Activated CD4-positive, CD25-positive, alpha-beta regulatory T cell treated with anti-CD3 and anti-CD28 coated beads, Interleukin-2, amount 50 U/mL, for 16 hours (primary cell): Measurements from ENCODE around the gene TNS3.
"Not testable (repeated sequence)": the region's sequence is repeated elsewhere in the genome, so short reads cannot be mapped to it uniquely, and the experiment has no call there.

ENCODE experiments used
- DNase-seq: peaks from one replicate; pipeline ENCODE4 v3.0.0-alpha.2; 2020; ENCODE audit warnings: low read depth, low spot score

TNS3 gene

DNA sequence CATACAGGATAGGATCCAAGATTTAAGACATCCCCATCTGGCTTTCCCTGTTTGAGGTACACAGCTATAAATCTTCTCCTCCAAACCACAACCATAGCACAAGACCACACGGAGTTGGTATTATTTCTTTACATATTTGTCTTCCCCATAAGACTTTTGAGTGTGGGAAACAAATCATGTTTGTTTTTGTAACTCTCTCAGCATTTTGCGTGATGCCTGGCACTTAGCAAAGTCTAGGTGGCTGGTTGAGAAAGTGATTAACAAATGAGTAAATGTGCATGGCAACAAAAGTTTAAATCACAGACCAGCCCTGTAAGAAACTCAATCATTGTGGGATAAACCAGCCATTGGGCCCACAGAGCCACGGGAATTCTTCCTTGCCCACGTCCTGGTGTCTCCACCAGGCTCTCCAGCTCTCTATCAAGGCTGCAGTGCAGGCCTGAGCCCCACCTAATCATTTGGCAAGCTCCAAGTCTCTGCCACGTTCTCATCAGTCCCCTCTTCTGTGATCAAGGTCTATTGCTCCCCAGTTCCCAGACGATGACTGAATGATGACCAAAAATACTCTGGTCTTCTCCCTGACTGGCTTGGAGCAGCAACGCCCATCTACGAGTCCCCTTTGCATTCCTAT lies 317.8 kb downstream of the TNS3 start:
- DNase-seq = no peak

- DNase-seq = no peak
Observed at GRCh38 chr7:47262881-47263280, 319.0 kb downstream of the TNS3 start.

- DNase-seq = not testable (repeated sequence)
Observed at GRCh38 chr7:47262160-47262559, 319.8 kb downstream of the TNS3 start.

DNA sequence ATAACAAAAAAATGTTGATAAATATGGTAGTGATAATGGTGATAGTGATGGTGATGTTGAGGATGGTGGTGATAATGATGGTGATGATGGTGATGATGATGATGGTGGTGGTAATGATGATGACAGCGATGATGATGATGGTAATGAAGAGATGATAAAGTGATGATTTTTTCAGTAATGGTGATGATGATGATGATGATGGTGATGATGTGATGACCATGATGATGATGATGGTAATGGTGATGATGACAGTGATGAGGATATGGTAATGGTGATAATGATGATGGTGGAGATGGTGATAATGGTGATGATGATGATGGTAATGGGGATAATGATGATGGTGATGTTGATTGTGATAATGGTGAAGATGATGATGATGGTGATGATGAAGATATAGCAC lies 321.6 kb downstream of the TNS3 start:
- no peak for DNase-seq

DNA sequence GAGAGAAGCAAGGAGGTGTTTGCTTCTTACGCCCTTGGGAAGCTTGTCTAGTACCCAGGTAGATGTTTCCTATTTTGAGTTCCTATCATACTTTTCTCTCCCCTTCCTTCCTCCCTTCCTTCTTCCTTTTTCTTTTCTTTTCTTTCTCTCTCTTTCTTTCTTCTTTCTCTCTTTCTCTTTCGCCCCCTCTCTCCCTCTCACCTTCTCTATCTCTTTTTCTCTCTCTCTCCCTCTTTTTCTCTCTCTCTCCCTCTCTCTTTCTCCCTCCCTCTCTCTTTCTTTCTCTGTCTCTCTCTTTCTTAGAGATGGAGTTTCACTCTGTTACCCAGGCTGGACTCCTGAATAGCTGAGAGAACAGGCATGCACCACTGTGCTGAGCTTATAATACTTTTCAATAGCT lies 322.2 kb downstream of the TNS3 start:
- no peak for DNase-seq

DNA sequence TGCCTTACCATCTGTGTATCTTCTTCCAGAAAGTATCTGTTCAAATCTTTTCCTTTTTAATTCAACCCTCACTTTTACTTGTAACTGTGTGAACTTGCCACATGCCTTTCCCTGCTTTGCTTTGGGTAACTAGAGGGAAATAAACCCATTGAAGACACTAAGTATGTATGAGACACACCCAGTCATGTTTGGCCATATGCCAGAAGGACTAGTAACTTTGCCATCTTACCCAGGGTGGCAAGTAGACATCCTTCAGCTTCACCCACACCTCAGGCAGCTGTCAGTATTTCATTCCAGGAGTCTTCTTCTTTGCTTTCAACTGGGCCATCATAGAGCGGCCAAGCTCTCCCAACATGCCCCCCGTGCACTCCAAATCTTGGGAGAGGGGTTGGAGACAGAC lies 323.1 kb downstream of the TNS3 start:
- no peak for DNase-seq

DNA sequence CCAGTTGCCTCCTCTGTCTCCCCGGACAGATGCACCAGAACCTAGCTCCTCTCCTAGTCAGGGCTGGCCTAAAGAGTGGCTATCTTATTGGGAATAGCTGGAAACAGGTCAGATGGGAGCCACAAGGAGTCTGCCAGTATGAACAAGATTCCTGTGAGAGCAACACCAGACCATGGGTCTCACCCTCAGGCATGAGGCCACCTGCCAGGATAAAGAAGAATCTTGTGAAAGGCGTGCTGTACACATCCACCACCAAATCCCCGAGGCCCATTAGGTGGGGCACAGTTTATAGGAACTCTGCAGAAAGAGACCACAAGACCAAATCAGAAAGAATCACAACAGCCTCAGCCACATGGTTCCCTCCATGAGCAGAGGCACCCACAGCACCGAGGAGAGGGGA lies 325.9 kb downstream of the TNS3 start:
- no peak for DNase-seq

DNA sequence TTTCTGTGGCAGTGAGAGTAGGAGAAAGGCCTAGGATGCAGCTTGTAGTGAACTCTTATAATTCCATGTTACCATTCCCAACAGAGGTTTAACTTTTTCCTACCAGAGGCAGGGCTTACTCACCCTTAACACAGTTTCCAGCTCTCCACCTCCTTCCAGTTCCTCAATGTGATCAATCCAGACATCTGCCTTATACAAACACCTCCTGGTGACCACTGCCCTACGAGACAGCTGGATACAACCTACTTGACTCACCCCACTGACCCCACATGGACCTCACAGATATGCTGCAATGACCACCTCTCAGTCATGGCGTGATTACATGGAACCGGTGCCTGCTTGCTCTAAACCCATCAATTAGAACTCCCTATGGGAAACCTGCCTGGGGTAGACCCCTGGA lies 326.5 kb downstream of the TNS3 start:
- no peak for DNase-seq

DNA sequence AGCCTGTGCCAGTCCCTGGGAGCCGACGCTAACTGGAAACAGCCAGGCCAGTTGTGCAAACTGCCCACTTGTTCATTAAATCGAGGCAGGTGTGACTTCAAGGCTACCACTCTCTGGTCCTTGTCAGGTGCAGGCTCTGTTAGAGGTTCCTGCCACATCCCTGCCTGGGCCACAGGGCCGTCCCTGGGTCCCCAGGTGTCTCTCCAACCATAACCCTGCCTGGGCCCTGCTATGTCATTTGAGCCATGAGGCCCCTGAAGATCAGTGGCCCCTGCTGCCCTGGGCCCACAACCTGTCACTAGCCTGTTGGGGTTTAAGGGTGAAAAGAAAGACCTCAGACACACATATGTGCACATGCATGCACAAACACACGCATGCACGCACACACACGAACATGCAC lies 326.9 kb downstream of the TNS3 start:
- no peak for DNase-seq

DNA sequence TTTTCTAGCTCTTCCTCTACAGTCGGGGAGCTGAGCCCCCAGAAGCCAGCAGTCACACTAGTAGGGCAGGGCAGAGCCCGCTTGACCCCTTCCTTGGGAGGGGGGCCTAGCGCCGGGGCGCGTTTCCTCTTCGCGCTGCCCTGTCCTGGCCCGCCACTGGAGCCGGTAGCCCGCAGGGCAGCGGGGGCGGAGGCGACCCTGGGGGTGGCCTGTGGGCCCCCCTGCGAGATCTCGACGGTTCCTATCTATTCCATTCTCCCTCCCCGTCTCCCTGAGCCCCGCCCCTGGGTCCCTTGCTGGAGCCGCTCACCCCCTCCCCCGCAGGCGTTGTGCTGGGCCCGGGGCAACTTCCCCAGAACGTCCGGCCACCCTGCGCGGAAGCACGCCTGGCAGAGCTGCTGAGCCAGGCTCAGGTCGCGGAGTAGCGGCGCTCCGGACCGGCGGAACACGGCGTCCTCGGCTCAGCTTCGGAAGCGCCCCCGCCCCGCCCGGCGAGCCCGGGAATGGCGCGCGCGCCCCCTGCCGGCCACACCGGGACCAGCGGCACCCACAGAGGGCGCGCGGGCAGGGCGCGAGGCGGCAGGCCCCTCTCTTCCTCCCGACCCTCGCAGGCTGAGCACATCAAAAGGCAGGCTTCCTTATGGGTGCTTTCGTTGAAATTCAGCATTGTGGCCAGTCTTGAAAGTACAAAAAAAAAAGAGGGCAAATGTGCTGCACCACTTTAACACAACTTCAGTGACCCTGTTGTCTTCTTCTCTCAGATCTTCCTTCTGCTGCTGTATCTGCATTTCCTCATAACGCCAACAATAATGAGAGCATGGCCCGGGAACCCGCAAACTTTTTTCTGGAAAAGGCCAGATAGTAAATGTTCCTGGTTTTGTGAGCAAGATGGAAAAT lies 327.6 kb downstream of the TNS3 start:
- DNase-seq = no peak

GRCh38 chr7:47253650-47254080 lies 328.2 kb downstream of the TNS3 start:
- no peak for DNase-seq

DNA sequence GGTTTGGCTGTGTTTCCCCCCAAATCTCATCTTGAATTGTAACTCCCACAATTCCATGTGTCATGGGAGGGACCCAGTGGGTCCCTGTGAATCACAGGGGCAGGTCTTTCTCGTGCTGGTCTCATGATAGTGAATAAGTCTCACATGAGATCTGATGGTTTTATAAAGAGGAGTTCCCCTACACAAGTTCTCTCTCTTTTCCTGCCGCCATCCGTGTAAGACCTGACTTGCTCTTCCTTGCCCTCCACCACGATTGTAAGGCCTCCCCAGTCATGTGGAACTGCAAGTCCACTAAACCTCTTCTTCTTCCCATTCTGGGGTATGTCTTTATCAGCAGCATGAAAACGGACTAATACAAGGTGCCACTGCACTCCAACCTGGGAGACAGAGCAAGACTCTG lies 329.2 kb downstream of the TNS3 start:
- no peak for DNase-seq

DNA sequence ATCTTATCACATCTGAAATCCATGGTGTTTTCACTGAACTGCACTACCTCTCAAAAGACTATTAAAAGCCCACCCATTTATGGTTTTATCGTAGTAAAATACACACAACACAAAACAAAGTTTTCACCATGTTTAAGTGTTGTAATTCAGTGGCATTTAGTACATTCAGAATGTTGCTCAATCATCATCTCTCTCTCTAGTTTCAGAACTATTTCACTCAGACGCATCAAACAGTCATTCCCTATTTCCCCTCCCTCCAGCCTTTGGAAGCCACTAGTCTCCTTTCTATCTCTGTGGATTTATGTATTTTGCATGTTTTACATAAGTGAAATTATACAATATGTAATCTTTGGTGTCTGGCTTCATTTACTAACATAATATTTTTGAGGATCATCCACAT lies 332.6 kb downstream of the TNS3 start:
- no peak for DNase-seq

GRCh38 chr7:47248797-47249196 lies 333.1 kb downstream of the TNS3 start:
- DNase-seq = no peak

DNA sequence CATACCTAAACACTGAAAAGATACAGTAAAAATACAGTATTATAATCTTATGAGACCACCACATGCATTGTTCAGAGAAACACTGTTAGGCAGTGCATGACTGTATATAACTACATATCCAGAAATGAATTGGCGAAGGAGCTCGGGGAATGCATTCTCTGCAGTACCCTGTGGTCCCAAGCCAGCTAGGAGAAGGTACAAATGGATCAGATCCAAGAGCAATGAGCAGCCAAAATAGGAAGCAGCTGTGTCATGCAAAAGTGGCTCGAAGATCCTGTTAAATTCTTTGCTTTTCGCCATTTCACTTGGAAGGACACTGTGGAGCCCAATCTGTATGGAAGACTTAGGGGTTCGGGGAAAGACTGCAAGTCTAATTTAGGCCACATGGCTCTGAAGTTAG lies 334.8 kb downstream of the TNS3 start:
- no peak for DNase-seq

DNA sequence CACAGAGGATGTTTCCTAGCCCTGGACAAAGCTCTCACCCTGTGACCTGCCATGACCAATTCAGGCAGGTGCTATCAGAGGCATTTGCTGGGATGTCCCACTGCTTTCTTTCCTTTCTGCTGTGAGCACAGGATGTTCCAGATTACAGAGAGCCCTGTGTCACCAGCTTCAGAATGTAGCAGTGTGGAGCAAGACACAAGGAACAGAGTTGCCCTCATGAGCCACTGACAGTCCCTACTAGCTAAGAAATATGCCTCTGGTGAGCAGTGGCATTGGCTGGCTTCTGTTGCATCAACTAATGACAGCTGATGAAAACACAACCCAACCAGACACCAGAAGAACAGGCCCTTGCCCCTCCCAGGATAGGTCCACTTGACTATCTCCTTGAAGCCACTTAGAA lies 337.2 kb downstream of the TNS3 start:
- DNase-seq = no peak

GRCh38 chr7:47241112-47242065 lies 340.5 kb downstream of the TNS3 start:
- no peak for DNase-seq

GRCh38 chr7:47239931-47240421 lies 341.9 kb downstream of the TNS3 start:
- no peak for DNase-seq

DNA sequence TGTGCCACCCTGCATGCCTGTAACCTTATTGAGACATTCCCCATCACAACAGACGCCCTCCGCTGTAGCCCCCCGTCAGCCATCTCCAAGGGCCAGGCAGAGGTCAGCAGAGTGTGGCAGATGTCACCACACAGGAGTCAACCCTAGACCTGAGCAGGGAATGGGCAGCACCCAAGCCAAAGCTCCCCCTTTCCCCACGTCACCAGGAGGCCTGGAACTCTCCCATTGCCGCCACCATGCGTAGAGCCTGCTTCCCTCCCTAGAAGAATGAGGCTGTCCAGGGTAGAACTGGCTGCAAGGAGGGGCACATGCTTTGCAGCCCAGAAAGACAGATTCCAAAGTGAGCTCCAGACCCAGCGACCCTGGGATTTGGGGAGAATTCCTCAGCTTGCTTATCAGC lies 342.9 kb downstream of the TNS3 start:
- DNase-seq = no peak

DNA sequence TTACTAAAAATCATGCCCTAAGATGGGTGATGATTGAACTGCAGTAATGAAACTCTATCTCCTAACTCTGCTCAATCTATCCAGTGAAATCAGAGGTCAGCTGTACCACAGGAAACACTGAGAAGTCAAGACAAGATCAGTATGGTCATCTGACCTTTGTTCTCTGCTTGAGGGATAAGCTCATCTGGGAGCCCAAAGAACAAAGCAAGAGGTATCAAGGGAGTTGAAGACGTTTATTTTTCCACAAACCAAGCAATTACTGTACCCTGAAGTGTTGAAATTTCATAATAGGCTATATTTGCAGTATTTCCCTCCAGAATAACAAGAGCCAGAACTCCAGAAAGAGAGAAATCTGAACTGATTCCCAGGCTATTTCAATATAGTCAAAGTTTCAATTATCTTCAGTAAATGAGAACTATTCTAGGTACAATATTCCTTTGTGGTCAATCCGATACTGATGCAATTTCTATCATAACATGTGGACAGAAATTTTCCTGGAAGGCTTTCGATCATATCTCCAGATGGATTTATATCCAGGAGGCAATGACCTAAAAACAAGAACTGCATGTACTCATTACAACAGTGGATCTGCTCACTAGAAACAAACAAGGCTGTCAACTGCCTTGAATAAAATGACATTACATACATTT lies 345.3 kb downstream of the TNS3 start:
- no peak for DNase-seq

GRCh38 chr7:47233996-47234395 lies 347.9 kb downstream of the TNS3 start:
- DNase-seq = no peak
